ENCODE results near the gene CD248.
"Not testable (repeated sequence)": the region's sequence is repeated elsewhere in the genome, so short reads cannot be mapped to it uniquely, and the experiment has no call there.

CD248 gene

DNA sequence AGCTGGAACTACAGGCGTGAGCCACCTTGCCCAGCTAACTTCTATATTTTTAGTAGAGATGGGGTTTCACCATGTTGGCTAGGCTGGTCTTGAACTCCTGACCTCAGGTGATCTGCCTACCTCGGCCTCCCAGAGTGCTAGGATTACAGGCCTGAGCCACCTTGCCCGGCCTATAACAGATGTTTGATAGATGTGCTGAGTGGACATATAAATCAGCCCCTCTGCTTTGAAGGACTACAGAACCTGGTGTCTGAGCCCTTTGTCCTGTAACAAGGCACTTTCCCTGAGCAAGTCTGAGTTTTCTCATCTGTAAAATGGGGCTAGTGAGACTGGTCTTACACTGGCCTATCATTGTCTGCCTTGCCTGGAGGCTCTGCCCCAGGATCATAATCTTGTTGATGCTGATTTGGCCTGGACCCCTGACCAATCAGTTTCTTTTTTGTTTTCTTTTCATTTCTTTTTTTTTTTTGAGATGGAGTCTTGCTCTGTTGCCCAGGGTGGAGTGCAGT lies 12.4 kb upstream of the CD248 start:
- no peak for DNase-seq (ENCODE audit: low read depth, low spot score)

DNA sequence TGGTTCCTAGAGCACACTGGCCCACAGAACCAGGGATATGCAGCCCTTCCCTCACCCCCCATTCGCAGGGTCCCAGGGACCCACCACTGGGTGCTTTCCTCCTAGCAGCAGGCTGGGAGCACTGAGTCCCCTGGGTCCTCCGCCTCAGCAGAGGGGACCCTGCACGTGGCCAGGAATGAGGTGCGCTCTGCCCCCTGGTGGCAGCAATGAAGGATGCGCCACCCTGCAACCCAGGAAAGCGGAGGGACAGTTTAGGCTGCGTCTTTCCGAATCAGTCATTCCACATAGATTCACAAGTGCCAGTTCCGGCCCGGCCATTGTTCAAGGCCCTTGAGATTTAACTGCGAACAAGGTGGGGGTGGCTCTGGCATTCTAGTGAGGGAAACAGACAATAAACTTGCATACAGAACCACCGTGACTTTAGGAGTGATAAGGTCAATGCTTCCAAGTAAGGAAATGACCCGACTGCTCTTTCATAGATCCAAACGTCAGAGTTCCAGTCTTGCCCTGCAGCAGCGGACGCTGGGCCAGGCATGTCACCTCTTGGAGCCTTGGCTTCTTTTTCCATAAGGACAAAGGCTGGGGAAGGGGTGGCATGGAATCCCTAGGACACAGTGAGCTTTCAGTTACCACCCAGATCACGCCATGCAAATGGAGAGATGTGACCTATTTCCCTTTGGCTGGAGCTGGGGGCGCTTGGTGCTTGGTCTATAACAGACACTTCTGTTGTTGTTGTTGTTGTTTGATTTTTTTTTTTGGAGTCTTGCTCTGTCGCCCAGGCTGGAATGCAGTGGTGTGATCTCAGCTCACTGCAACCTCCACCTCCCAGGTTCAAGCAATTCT lies 11.7 kb upstream of the CD248 start:
- peak; percentile 71 for DNase-seq (ENCODE audit: low read depth, low spot score)

DNA sequence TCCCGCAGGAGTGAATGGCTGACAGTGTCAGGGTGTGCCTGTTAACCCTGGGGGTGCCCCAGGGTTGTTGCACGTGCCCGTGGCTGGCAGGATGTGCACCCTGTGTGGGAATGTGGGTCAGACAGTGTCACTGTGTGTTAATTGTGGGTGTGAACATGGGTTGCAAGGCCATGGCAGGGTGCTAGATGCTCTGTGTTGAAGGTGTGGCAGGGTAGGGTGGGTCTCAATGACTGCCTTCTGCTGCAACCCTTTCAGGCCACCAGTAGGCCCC lies 11.1 kb upstream of the CD248 start:
- no peak for DNase-seq (ENCODE audit: low read depth, low spot score)

DNA sequence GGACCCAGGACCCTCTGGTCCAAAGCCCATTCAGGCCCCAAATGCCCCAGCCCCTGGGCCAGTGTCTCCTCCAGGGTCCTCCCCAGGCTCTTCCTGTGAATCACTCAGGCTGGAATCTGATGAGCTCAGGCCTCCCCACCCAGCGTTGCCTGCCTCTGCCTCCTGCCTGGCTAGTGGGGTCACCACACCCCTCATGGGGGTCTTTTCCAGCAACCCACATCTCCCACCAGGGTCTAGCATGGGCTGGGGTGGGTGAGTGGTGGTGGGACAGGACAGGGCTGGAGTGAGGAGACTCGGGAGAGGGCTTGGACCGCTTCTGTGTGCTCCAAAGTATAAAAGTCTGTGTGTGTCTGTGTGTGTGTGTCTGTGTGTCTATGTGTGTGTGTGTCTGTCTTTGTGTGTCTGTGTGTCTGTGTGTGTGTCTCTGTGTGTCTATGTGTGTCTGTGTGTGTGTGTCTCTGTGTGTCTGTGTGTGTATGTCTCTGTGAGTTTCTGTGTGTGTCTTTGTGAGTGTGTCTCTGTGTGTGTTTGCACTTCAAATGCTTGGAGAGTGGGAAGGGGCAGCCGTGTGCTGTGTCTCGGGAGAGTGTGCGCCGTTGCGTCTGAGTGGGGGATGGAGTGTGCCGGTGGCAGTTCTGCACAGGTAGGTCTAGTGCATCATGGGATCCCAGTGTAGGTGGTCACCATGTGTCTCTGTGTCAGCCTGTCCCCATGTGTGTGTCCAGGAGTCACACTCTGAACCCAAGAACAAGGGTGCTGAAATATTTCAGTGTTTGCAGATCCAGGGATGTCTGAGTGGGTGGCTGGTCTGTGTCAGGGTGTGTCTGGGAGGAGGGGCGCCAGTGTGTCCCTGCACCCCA lies 10.6 kb upstream of the CD248 start:
- DNase-seq (ENCODE audit: low read depth, low spot score), result no peak

DNA sequence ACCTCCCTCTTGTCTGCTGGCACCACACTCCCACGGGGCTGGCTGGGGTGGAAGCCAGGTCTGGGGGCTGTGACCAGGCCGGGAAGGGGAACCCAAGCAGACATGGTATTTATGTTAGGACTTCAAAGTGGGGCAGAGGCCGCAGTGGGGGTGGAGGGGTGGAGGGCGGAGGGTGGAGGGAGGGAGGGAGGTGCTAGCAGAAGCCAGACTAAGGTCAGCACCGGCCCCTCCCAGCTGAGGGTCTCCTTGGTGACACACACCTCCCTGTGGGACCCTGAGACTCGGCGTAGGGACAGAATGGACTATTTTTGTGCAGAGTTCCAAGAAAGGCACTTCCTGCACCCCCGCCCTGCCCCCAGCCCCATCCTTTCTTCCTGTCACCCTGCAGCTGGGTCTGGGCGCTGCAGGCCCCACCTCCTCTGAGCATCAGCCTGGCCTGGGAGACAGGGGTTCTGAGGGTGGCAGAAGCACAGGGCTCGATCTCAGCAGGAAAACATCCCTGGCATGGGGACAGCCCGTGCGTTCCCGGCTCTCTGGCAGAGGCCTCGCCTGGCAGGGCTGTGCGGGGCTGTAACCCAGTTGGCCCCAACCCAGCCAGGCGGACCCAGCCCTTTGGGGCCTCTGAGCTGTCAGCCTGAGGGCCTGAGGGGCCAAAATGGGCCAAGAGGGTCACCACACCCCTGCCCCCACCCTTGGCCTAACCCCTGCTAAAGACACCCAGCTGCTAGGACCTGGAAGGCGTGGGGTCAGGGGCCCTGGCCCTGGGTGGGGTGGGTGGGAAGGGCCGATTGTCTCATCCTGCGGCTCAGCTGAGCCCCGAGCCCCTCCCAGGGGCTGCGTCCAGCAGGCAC lies 9.6 kb upstream of the CD248 start:
- no peak for DNase-seq (ENCODE audit: low read depth, low spot score)

DNA sequence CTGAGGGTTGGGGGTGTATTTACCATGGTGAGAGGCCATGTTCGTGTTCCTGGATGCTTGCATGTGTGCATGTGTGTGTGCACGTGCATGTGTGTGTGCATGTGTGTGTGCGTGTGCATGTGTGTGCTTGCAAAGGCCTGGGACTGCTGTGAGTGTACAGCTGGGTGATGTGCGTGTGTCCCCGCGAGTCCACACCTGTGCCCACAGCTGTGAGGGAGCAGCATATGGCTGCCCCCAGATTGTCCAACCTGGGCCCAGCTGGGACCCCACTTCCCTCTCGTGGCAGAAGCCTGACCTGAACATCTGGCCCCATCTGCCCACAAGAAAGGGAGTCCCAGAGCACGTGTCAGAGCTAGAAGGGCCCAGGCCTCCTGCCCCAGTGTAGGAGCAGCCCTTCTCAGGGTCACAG lies 8.4 kb upstream of the CD248 start:
- DNase-seq (ENCODE audit: low read depth, low spot score), result no peak

DNA sequence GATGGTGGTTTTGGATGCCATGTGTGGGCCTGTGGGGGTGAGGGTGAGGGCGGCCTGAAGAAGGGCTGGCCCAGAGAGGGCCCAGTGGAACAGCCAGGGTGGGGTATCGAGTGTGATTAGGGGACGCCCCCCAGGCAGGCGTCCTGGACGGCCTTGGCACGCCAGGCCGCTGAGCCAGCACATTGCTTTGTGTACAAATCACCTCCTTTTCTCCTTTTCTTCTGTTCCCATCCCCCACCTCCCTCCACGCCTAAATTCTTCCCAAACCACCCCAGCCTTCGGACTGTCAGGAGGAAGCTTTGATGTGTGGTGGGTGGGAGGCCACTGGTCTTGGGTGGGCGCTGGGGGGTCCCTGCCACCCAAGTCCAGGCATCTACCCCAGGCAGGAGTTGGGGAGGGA lies 7.8 kb upstream of the CD248 start:
- no peak for DNase-seq (ENCODE audit: low read depth, low spot score)

DNA sequence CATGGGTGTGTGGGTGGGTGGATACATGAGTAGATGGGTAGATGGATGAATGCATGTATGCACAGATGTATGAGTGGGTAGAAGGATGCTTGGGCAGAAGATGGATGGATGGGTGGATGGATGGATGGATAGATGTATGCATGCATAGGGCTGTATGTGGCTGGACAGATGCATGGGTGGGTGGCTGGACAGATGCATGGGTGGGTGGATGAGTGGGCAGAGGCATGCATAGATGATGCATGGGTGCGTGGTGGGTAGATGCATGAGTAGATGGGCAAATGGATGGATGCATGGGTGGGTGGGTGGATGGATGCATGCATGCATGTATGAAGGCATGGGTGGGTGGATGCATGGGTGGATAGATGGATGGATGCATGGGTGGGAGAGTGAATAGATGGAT lies 6.8 kb upstream of the CD248 start:
- DNase-seq (ENCODE audit: low read depth, low spot score), result no peak

DNA sequence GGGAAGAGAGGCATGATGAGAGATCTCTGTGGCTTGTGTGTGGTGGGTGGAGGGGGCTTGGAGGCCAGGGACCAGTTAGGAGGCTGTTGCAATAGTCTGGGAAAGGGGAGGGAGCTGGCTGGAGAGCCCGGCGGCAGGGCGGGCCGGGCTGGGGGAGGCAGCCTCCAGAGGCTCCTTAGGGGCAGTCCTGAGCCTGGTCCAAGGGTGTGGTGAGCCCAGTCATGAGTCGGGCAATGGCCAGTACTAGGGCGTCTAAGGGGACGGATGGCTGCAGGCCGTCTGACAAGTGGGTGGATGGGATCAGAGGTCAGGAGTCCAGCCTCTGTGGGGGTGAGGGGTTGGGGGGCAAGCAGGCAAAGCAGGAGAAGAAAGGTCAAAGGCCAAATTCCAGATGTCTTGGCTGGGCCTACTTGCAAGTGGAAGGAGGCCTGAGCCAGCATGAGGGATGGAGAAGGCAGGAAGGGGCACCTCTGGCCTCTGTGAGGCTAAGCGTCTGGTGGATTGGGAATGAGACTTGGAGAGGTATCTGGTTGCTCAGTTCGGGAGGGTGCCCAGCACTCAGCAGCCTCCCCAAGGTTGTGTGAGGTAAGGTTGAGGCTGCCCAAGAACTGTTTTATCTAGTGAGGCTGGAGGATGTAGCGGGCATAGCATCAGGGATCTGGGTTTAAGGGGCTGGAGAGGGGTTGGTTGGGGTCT lies 6.0 kb upstream of the CD248 start:
- DNase-seq (ENCODE audit: low read depth, low spot score), result no peak

DNA sequence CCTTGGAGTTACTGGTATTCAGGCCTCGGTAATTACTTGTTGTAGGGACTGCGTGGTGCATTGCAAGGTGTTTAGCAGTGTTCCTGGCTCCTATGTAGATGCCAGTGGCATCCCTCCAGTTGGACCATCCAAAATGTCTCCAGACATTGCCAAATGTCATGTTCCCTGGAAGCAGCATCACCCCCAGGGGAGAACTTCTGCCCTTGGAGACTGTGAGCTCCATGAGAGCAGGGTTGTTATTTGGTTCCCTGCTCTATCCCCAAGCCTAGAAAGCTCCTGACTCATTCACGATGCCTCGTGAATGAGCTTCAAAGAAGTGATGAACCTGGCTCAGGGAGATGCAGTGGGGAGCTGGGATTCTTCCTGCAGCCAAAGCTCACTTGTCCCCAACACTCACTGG lies 4.8 kb upstream of the CD248 start:
- no peak for DNase-seq (ENCODE audit: low read depth, low spot score)

DNA sequence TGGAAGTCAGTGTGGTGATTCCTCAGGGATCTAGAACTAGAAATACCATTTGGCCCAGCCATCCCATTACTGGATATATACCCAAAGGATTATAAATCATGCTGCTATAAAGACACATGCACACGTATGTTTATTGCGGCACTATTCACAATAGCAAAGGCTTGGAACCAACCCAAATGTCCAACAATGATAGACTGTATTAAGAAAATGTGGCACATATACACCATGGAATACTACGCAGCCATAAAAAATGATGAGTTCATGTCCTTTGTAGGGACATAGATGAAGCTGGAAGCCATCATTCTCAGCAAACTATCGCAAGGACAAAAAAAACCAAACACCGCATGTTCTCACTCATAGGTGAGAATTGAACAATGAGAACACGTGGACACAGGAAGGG lies 3.9 kb upstream of the CD248 start:
- not testable (repeated sequence) for DNase-seq (ENCODE audit: low read depth, low spot score)

DNA sequence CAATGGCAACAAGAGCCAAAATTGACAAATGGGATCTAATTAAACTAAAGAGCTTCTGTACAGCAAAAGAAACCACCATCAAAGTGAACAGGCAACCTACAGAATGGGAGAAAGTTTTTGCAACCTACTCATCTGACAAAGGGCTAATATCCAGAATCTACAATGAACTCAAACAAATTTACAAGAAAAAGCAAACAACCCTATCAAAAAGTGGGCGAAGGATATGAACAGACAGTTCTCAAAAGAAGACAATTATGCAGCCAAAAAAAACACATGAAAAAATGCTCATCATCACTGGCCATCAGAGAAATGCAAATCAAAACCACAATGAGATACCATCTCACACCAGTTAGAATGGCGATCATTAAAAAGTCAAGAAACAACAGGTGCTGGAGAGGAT lies 3.4 kb upstream of the CD248 start:
- not testable (repeated sequence) for DNase-seq (ENCODE audit: low read depth, low spot score)

DNA sequence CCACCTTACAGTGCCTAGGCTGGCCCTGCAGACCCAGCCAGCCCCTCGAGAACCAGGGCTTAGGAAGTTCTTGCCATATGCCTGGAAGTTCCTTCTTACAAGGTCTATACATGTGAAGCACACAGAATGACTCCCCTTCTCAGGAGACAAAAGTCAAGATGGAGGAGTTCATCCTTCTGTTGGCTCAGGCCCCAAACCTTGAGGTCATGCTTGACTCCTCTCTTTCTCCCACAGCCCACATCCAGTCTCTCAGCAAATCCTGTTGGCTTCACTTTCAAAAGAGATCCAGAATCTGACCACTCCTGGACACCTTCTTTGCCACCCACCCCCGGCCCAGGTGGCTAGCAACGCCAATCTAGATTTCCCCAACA lies 1.7 kb upstream of the CD248 start:
- no peak for DNase-seq (ENCODE audit: low read depth, low spot score)

DNA sequence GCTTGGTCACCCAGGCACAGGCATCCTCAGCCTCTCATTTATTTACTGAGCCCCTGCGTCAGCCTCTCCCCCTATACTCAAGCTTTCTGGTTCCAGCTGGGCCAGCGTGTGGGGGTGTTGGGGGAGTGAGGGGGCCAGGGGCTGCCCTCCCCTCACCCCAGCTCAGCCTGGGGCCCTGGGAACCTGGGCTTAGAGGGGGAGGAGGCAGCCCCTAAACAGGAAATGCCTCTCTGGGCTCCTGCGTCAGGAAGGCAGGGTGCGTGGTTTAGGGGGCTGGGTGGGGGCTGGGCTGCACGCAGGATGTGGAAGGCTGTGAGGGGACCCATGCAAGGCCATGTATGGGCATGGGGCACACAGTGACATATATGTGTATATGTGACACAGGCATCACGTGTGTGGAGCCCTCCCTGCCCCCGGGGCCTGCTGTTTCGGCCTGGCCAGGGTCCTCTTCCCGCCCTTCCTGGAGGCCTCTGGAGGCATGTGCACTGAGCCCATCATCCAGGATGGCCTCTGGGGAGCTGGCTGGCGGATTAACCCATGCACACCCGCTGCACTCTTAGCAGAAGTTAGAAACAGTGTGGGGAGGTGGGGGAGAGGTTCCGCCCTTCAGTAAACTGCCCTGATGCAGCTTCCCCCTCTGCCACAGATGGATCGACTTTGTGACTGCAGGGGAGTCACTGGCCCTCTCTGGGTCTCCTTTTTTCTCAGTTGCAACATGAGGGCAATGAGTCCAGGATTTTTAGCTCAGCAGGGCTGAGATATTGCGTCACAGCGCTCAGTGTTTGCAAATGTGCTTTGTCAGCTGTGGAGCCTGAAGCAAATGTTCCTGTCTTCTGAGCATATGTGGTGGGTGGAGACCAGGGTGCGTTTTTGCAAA lies 1.1 kb upstream of the CD248 start:
- DNase-seq (ENCODE audit: low read depth, low spot score), result no peak

DNA sequence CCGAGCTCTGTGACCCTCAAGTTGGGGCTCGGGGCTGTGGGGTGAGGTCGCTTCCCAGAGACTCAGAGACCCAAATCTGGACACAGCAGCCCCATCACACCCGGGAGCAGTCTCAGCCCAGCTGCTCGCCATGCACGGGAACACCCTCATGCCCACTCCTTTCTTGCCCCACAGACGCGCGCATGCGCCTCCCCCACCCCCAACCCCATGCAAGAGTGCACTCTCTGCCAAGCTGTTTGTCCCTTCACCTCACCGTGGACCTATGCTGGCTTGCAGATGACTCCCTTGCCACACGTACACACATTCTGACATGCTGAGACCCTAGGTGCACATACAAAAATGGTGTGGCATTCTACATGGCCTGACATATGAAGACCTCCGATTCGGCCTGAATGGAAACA lies 478 bp upstream of the CD248 start:
- DNase-seq (ENCODE audit: low read depth, low spot score), result no peak

DNA sequence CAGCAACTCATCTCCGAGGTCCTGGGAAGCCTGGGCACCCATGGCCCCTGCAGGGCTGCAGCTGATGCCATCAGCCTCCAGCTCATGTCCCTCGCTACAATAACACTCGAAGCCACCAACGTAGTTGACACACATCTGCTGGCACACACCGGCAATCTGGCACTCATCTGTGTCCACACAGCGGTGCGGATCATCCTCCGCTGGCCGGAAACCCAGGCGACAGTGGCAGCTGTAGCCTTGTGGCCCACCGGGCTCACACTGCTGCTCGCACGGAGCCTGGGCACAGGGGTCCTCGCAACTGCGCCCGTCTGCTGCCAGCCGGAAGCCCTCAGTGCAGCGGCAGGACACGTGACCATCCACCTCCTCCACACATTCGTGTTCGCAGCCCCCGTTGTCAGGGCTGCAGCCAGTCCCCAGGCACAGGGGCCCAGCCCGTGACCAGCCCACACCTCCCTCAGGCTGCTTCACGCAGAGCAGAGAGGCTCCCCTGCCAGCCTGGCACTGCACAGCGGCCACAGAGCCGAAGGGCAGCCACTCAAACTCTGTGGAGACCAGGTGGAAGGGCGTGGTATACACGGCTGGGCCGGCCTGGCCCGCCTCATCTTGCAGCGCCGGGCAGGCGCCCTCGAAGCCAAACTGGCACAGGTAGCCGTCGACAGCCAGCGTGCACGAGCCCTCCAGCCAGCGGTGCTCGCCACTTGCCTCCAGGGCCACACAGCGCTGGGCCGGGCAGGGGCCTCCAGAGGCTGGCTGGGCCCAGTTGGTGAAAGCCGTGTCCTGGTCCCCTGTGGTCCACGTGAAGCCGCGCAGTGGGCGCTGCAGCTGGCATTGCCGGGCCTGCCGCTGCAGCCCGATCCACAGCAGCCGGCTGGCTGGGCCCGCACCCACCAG lies 678 bp downstream of the CD248 start:
- no peak for DNase-seq (ENCODE audit: low read depth, low spot score)

DNA sequence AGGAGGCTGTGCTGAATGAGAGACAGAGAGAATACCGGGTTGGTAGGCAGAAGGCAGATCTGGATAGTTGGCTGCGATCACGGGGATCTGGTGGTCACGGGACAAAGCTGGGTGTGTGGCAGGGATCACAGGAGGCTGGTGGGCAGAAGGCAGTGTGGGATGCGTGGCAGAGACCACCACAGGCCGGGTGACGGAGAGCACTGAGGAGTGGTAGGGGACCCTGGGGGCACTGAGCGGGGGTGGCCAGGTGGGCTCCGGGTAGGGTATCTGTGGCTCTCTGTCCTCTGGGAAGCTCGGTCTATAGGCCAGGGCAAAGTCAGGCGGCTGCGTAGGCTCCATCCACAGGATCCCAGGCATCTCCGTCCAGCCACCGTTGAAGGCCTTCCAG lies 1.4 kb downstream of the CD248 start:
- DNase-seq (ENCODE audit: low read depth, low spot score), result no peak

DNA sequence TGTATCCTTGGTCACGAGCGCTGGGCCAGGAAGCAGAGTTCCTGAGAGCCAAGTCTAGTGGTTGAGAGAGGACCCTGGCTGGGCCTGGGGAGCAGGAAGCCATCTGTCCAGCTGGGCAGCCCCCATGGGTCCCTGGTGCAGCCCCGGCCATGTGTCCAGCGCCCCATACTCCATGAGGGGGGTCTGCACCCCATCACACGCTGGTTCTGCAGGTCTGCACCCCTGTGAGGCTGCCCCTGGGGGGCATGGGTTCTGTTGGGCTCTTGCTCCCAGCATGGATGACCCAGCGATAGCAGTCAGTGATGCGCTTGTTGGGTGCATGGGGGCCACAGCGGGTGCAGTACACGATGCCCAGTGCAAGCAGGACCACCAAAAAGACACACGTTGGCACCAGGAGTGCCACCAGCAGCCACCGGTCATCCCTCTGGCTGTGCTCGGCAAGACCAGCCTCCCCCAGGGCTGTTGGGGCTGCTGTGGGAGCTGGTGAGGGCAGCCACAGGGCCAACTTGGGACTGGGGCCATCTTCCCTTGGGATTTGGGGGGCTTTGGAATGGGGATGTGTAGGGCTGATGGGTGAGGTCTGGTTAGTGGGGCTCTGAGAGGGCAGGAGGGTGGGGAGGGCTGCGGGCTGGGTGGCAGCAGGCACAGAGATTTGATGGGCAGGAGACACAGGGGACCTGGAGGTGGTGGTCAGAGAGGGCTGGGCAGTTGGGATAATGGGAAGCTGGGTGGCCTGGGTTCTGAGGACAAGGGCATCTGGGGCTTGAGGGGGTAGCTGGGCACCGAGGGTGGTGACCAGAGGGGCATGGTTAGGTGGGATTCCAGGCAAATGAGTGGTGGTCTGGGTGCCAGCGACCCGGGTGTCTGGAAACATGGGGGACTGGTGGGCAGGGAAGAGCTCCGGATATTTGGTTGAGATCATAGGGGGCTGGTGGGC lies 2.0 kb downstream of the CD248 start:
- no peak for DNase-seq (ENCODE audit: low read depth, low spot score)

DNA sequence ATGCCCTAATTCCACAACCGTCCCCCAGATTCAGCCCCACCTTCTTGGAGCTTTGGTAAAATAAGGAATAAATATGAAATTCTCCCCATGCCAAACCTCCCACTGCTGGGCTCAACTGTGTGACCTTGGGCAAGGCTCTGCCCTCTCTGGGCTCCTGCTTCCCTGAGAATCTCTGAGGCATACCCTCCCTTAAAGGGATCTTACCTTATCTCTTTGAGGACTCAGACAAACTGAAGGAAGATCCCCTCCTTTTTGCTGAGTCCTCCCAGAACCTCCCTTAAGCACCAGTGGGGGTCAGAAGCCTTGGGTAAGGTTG lies 2.7 kb downstream of the CD248 start:
- no peak for DNase-seq (ENCODE audit: low read depth, low spot score)

All from activated naive CD8-positive, alpha-beta T cell treated with anti-CD3 and anti-CD28 coated beads, Interleukin-2, amount 50 U/mL, for 16 hours (primary cell).